ENCODE results near the gene PCYT2.

Gene PCYT2

GRCh38 chr17:81868674-81869220, 42.5 kb downstream of the PCYT2 start:
- ATAC-seq (ENCODE audit: insufficient read depth, low read depth), result no peak
- no peak overlapping the region for H2AFZ ChIP-seq (ENCODE audit: low read depth, low read length)
- H3K36me3 ChIP-seq (ENCODE audit: insufficient read depth, low read length), result peaks cover 63% of the 10 kb centered on the region
- peaks cover 66% of the 10 kb centered on the region for H3K79me2 ChIP-seq (ENCODE audit: insufficient read depth, low read length)
- H3K4me3 ChIP-seq (ENCODE audit: low read depth in 1 of 2, low read length in 2 of 2), result peak overlapping the region in 1 of 2 experiments; percentile 83; a peak in 1 of 4 replicates
- no peak for DNase-seq
- H3K4me1 ChIP-seq (ENCODE audit: insufficient read depth, low read length), result peaks cover 36% of the 10 kb centered on the region
- H3K4me2 ChIP-seq (ENCODE audit: insufficient read depth, low read length), result peak overlapping the region; percentile 85; the same call in 1 of the 2 replicates
- H3K9ac ChIP-seq (ENCODE audit: low read depth, low read length), result peak overlapping the region; percentile 99
- TF ChIP-seq CTCF (IDR thresholded peaks at IDR 0.05; ENCODE audit: borderline replicate concordance, extremely low read depth, low read length, poor library complexity, severe bottlenecking) (no peak), EZH2 (IDR thresholded peaks at IDR 0.05; ENCODE audit: borderline replicate concordance, low read depth, low read length, severe bottlenecking) (no peak)
- no peak overlapping the region; the same call in 1 of the 2 replicates for H3K27ac ChIP-seq (ENCODE audit: low read length)
- H3K9me3 ChIP-seq (ENCODE audit: insufficient read depth, low read length, severe bottlenecking), result no peaks in the 10 kb centered on the region
- peaks cover 62% of the 10 kb centered on the region for H4K20me1 ChIP-seq (ENCODE audit: insufficient read depth, low read length)
- H3K27me3 ChIP-seq (ENCODE audit: insufficient read depth, low read length, poor library complexity), result no peaks in the 10 kb centered on the region

- H3K27me3 ChIP-seq (ENCODE audit: insufficient read depth, low read length, poor library complexity), result no peaks in the 10 kb centered on the region
- H3K4me1 ChIP-seq (ENCODE audit: insufficient read depth, low read length), result peaks cover 41% of the 10 kb centered on the region
- 0 out of 2 replicates have a peak overlapping the region, but pooled peaks have one; percentile 4 for H3K9ac ChIP-seq (ENCODE audit: low read depth, low read length)
- peaks cover 70% of the 10 kb centered on the region for H3K36me3 ChIP-seq (ENCODE audit: insufficient read depth, low read length)
- TF ChIP-seq EZH2 (IDR thresholded peaks at IDR 0.05; ENCODE audit: borderline replicate concordance, low read depth, low read length, severe bottlenecking) (no peak), CTCF (IDR thresholded peaks at IDR 0.05; ENCODE audit: borderline replicate concordance, extremely low read depth, low read length, poor library complexity, severe bottlenecking) (no peak)
- no peak overlapping the region for H2AFZ ChIP-seq (ENCODE audit: low read depth, low read length)
- H3K4me2 ChIP-seq (ENCODE audit: insufficient read depth, low read length), result no peak overlapping the region
- no peak for DNase-seq
- H4K20me1 ChIP-seq (ENCODE audit: insufficient read depth, low read length), result peaks cover 68% of the 10 kb centered on the region
- ATAC-seq (ENCODE audit: insufficient read depth, low read depth), result no peak
- H3K27ac ChIP-seq (ENCODE audit: low read length), result peak overlapping the region; percentile 13; the same call in 1 of the 2 replicates
- no peaks in the 10 kb centered on the region for H3K9me3 ChIP-seq (ENCODE audit: insufficient read depth, low read length, severe bottlenecking)
- H3K4me3 ChIP-seq (ENCODE audit: low read depth in 1 of 2, low read length in 2 of 2), result no peak overlapping the region
- peaks cover 69% of the 10 kb centered on the region for H3K79me2 ChIP-seq (ENCODE audit: insufficient read depth, low read length)
Observed at GRCh38 chr17:81867991-81868673, 43.1 kb downstream of the PCYT2 start.

GRCh38 chr17:81867170-81867990, 43.8 kb downstream of the PCYT2 start:
- H3K79me2 ChIP-seq (ENCODE audit: insufficient read depth, low read length), result peaks cover 69% of the 10 kb centered on the region
- DNase-seq, result peak; percentile 51
- no peak overlapping the region for H3K4me2 ChIP-seq (ENCODE audit: insufficient read depth, low read length)
- H2AFZ ChIP-seq (ENCODE audit: low read depth, low read length), result no peak overlapping the region
- H3K27ac ChIP-seq (ENCODE audit: low read length), result peak overlapping the region; percentile 44
- H3K9me3 ChIP-seq (ENCODE audit: insufficient read depth, low read length, severe bottlenecking), result no peaks in the 10 kb centered on the region
- no peak overlapping the region for H3K4me3 ChIP-seq (ENCODE audit: low read depth in 1 of 2, low read length in 2 of 2)
- H3K9ac ChIP-seq (ENCODE audit: low read depth, low read length), result 0 out of 2 replicates have a peak overlapping the region, but pooled peaks have one; percentile 15
- H3K4me1 ChIP-seq (ENCODE audit: insufficient read depth, low read length), result peaks cover 41% of the 10 kb centered on the region
- peaks cover 68% of the 10 kb centered on the region for H4K20me1 ChIP-seq (ENCODE audit: insufficient read depth, low read length)
- no peaks in the 10 kb centered on the region for H3K27me3 ChIP-seq (ENCODE audit: insufficient read depth, low read length, poor library complexity)
- H3K36me3 ChIP-seq (ENCODE audit: insufficient read depth, low read length), result peaks cover 74% of the 10 kb centered on the region
- peak; percentile 17 for ATAC-seq (ENCODE audit: insufficient read depth, low read depth)
- TF ChIP-seq EZH2 (IDR thresholded peaks at IDR 0.05; ENCODE audit: borderline replicate concordance, low read depth, low read length, severe bottlenecking) (no peak), CTCF (IDR thresholded peaks at IDR 0.05; ENCODE audit: borderline replicate concordance, extremely low read depth, low read length, poor library complexity, severe bottlenecking) (no peak)

Data from DND-41 (cell line).